Measurements from ENCODE around the gene MYO9A.

The MYO9A gene

DNA sequence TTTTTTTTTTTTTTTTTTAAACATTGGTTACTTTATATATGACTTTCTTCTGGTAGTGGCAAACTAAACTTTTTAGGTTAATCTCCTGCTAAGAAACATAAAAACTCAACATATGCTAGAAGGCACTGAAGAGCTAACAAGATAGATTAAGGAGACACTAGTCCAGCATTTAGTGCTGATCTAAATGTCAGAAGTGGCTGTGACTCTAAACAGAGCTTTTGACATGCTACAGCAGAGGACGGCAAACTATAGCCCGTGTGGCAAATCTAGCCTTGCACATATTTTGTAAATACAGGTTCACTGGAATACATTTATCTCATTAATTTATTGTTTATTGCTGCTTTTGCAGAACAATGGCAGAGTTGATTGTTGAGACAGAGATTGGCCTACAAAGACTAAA lies 287.0 kb downstream of the MYO9A start:
- DNase-seq: no peak

DNA sequence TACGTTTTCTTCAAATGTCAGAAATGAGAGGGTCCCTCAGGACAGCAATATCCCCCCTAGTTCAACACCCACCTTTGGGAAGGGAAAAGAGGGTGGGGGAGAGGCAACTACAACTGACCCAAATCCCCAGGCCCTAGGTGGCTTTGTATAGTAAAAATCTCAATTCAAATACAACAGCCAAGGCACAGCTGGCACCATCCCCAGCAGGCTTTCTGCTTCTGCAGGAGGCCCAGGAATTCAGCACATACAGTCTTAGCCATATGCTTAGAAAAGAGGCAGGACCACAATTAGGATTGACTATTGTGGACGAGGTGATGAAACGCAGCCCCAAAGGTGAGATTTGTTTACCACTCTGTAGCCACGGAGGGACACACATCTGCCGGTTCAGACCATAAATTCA lies 291.8 kb downstream of the MYO9A start:
- no peak for DNase-seq

DNA sequence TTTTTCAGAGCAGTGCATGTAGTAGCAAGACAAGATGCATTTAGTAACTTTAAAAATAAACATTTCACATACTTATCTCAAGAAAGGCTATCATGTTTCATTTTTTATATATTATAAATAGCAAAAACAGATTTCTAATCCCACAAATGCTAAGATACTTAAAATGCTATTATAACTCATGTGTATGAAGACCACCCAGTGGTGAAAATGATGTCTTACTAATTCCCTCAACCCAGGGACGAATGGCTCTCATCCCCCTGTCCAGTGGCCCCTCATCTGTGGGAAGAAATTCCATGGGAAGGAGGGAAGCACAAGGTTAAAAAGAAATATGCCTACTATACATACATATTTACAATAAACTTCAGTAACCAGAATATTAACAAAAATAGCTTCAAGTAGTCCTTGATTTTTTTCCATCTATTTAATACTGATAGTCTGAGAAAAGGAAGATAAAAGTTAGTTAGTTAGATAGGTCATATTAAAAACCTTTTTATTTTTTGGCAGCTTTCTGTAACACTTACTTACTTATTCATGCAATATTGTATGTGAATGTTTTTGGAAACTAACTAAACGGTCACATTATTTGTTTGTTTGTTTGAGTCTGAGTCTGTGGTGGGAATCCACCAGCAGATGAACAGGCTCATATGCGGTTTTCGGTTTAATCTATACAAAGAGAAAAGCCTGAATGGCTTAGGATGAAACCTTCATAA lies 292.8 kb downstream of the MYO9A start:
- no peak for DNase-seq

DNA sequence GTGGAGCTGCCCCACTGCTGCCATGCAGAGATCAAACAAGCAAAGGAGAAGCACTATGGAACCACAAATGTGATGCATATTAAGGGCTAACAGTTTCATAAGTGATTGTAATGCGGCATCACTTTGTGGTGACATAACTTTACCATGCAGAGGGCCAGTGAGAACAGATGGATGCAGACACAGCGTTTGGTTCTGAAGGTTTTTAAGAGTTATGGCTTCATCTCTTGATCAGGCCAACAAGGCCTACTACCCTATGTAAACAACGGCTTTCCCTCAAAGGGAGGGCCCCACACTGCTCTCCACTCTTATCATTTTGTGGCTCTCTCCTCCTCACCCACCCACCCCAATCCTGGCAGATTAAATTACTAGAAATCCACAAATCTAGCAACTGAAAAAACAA lies 294.1 kb downstream of the MYO9A start:
- no peak for DNase-seq

DNA sequence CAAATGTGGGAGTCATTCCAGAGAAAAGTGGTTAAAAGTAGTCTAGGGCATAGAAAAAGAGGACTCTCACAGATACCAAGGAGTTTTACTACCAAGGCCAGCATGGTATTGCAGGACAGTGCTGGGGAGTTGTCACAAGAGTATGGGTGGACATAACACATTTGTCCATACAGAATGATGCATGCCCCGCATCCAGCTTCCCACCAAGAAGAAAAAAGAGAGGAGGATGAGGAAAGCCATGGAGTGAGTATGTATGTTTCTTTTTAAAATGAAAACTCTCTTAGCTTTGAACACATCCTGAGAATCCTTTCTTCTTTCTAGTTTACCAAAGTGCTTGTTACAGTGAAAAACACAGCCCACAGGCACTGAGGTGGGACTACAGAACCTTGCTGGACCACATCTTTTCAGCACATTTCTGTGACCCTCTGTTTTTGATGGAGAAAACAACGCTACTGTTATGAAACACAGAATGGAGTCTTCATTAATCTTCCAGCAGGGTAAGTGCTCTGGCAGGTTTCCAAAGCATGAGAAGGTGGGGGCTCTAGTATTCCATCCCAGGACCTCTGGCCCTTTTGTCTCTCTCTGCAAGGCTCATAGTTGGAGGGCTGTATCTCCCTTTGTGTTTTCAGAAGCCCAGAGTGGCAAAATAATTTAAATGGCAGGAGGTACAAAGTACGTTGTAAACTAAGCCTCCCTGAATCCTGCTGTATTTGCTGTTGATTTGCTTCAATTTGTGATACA lies 294.9 kb downstream of the MYO9A start:
- DNase-seq: no peak

DNA sequence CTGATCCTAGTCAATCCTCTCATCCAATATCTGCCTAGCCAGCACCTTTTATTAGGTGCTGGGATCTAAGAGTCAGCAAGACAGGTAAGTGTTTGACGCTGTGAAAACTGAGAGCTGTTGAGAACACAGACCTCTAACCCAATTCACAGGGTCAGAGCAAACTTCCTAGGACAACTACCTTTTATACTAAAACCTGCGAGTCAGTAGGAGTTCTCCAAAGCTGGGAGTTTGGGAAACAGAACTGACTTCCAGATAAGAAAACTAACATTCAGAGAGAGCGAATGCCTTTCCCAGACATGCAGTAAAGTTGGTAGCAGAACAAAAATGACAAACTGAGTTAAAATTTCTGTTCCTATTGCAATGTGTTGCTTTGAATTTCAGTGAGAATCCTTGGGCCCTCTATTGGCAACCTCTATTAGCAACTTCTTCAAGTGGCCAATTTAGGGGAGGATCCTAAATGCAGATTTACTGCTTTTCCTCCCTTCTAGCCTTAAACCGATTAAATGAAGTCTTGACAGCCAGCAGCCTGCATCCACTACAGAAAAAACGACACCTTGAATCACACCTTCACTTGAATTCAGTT lies 296.3 kb downstream of the MYO9A start:
- DNase-seq: no peak

DNA sequence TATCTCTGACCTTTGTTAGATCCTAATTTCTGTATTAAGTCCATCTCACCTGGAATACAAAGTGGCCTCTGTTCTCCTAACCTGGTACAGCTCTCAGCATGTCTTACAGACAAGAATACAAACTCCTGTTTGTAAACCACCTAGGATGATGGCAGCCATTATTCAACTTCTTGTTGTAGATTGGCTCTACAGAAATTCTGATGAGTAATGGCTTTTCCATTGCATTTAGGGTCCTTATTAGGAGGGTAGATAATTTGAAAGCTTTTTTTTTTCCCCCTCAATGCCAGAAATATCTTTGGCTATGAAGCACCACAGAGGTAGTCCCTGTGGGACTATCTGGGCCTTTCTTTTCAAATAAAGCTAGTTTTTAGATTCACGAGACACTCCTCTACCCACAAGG lies 297.8 kb downstream of the MYO9A start:
- DNase-seq: no peak

DNA sequence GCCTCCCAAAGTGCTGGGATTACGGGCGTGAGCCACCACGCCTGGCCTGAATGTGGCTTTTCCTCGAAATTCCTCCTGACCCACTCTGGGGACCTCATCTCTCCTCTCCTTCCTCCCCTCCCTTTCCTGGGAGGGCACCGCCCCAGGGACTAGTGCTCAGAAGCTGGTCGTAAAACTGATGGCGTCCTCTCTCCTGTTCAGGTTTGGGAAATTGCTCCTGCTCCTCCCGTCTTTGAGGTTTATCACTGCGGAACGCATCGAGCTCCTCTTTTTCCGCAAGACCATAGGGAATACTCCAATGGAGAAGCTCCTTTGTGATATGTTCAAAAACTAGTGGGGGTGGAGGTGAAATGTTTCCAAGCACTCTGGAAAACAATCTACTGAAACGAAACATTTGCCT lies 300.6 kb downstream of the MYO9A start:
- no peak for DNase-seq

DNA sequence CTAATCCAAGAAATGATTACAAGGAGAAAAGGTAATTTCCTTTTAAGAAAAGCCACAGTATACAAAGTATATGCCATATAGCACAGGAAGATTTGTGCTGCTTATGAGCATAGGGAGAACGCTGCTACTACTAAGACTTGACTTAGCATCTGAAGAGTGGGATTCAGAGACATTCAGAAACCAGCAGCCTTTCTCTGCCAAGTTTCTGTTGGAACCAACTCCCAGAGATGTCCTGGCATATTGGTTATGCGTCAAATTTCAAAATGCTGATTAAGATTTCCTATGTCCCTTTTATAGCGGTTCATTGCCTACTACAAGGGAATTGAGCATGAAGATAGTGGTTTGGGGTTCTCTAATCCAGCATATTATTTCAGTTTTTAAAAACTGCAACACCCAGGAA lies 302.6 kb downstream of the MYO9A start:
- DNase-seq: no peak

DNA sequence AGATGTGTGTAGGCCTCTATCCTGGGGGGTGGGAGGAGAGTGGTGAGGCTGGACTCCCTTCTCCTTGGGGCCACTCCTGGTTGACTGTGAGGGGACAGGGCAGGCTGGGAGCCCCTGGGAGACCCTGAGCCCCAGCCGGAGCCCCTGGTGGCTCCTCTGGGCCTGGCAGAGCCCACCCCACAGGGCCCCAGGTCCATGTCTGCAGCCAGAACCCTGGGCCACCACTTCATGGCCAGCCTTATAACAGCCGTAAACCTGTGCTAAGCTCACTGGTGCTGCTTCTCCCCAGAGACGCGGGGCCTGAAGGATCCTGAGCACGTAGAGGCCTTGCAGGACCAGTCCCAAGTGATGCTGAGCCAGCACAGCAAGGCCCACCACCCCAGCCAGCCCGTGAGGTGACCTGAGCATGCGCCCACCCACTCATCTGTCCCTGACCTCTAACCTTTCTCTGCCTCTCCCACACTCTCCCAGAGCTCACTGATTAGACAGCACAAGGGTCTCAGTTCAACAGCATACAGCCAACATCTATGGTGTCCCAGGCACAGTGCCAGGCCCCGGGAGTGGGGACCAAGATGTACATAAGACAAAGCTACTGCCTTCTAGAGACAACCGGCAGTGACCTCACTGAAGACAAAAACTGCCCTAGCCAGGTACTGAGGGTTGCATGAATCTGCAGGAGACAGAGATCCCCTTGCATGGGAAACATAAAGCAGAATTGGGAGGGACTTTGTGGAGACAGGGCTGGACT lies 304.1 kb downstream of the MYO9A start:
- DNase-seq: no peak

DNA sequence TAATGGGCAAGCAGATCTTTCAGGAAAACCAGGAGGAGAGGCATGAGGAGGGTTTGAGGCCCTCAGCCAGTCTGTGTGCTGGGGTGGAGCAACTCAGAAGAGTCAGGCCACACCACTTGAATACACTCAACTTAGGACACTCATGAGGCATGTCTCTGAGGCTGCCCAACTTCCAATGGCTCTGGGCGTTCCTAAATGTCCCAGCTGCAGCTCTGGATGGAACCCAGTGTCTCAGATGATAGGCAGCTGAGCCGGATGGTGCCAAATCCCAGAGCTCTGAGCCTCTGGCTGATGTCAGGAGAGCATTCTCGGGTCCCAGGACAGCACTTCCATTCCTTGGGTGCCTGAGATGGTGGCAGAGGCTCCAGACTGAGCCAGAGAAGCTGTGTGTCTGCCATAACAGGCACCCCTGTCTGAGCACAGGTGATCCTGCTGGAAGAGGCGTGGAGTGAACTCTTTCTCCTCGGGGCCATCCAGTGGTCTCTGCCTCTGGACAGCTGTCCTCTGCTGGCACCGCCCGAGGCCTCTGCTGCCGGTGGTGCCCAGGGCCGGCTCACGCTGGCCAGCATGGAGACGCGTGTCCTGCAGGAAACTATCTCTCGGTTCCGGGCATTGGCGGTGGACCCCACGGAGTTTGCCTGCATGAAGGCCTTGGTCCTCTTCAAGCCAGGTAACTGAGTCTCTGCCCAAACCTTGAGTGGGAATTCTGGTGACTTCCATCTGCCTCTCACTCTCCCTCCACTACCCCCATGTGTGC lies 304.8 kb downstream of the MYO9A start:
- DNase-seq: no peak

DNA sequence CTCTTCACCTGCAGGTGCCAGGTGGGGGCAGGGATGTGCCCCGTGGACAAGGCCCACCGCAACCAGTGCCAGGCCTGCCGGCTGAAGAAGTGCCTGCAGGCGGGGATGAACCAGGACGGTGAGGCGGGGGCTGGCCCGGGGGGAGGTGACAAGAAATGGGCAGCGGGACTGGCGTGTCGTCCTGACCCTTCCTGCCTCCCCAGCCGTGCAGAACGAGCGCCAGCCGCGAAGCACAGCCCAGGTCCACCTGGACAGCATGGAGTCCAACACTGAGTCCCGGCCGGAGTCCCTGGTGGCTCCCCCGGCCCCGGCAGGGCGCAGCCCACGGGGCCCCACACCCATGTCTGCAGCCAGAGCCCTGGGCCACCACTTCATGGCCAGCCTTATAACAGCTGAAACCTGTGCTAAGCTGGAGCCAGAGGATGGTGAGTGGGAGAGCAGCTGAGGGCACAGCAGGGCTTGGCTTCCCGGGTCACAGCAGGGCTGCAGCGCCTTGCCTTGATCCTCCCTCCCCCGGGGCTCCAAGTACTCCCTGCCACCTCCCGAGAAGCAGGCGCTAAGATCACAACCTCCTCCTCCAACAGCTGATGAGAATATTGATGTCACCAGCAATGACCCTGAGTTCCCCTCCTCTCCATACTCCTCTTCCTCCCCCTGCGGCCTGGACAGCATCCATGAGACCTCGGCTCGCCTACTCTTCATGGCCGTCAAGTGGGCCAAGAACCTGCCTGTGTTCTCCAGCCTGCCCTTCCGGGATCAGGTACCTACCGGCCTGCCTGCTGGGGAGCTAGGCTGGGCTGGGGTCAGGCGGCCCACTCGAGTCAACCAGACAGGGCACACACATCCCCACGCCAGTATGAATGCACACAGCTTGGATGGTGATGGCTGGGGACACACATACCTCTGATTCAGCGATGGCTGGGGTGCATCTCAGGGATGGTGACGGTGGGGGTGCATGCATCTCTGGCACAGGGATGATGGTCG lies 305.9 kb downstream of the MYO9A start:
- DNase-seq: no peak

DNA sequence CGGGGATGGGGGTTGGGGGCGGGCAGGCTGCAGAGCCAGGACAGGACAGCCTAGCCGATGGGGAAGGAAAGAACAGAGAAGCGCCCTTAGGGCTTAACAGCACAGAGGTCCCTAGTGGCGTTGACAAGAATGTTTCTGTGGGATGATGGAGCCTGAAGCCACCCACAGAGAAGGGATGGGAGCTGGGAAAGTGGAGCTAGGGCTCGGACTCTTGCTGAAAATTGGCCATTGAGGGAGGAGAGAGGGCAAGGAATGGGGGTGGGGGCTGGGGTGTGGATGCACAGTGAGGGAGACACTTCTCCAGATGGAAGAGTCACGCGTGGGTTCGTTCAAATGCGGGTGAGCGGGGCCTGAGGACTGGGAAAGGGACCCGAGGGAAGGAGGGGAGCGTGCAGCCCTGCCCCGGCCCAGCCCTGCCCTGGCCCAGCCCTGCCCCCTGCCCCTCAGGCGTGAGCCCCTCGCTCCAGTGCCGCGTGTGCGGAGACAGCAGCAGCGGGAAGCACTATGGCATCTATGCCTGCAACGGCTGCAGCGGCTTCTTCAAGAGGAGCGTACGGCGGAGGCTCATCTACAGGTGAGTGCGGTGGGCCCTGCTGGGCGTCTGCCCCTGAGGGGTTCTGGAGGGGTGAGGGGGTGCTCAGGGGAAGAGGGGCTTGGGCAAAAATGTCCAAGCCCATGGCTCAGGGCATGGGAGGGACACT lies 306.8 kb downstream of the MYO9A start:
- DNase-seq: no peak

DNA sequence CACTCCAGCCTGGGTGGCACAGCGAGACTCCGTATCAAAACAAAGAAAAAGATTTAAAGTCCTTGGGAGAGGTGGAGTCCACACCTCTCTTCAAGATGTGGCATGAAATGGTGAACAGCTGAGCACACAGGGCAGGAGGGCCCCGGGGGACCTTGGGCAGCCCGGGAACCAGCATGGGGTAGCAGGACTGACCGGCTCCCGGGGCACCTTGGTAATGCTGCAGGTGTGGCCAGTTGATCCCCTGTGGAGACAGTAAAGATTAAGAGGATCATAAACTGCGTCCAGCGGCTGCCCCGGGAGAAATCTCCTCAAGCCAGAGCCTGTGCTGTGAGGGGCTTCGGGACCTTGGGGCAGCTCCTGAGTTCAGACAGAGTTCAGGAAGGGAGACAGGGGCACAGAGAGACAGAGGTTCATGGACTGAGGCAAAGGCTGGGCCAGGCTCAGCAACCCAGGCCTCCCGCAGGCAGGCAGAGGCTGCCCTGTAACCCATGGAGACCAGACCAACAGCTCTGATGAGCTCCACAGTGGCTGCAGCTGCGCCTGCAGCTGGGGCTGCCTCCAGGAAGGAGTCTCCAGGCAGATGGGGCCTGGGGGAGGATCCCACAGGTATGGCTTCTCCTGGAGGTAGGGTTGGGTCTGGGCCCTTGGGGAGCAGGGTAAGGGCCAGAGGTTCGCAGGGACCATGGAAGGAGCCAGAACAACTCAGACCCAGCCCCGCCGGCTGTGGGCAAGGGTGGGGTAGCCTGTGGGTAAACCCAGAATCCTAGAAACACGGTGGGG lies 307.5 kb downstream of the MYO9A start, which contains the start of gene NR2E3:
NR2E3 (plus strand) TSS at position 299 of the 780 bp plus-strand sequence; CDS start at position 489, 190 bp downstream.
- DNase-seq: no peak

DNA sequence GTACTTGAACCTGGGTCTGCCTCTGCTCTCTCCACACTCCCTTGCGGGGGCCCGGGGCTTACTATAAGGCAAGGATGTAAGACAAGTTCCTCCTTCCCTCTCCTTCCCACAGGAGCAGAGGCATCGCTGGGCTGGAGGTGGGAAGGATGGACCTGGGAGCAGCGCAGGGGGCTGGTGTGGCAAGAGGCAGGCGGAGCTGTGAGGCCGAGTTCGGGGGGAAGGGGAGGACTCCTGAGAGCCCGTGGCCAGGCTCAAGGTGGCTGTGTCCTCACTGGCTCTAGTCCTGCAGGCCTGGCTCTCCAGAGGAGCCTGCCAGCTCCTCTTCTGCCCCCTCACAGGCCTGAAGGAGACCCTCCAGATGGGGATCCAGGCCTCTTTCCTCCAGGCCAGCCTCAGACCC lies 308.6 kb downstream of the MYO9A start:
- DNase-seq: no peak

DNA sequence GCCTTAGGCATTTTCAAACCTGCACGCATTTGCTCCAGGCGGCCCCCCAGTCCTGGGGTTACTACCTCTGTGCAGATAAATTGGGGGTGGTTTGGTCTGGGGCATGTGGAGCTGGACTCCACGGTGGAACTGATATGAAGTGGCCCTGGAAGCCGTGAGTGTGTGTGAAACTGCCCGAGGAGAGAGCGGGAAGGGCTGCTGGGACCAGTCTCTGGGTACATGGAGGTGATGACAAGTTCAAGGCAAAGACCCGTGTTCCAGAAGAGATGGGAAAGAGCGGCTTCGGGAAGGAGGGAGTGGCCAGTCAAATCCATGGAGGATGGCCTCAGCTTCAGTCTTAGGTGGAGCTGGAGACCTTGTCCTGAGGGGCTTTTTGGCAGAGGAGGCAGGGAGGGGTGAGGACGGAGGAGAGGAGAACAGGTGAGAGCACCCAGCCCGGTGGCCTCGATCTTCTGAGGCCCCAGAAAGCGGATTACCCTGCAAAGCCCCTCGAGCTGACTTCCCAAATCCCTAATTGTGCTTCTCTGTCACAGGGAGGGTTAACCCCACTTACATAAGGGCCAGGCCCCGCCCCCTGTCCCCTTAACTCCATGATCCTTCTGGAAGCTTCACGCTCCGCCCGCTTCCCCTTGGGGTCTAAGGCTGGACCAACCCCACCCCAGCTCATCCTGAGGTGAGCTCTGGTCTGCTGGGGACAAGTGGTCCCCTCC lies 309.5 kb downstream of the MYO9A start:
- DNase-seq: no peak

DNA sequence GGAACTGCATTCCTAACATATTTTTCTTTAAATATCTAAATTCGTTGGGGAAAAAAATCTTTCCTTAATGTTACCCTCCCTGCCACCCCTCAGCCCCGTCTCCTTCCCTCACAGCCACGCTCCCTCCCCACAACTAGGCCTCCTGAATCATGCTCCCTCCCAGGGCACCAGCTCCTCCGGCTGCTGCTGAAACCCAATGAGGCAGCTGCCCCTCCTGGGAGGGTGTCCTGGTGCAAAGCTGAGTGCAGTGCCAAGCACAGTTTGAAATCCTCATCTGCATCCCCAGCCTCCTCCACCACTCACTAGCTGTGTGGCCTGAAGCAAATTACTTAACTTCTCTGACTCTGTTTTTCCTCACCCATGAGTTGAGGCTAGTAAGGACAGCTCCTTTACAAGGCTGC lies 310.3 kb downstream of the MYO9A start:
- no peak for DNase-seq

DNA sequence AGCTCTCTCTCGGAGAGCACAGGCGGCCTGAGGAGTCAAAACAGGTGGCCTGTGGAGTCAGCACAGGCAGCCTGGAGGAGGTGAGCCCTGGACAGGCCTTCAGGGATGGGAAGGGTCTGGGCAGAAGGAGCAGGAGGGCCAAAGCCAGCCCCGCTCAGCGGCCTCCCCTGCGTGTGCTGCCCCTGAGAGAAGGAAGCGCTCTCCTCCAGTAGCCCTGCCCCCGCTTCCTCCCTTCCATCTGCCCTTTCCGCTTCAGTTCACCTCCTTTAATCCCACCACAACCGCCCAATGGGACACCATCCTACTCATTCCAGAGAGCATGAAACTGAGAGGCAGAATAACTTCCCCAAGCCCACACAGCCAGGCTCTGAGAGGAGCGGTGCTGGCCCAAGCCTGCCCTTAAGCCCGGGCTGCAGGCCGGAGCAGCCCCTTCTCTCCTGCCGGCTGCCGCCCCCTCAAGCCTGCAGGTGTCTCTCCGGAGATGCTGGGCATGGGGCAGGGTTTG lies 310.8 kb downstream of the MYO9A start:
- DNase-seq: no peak

DNA sequence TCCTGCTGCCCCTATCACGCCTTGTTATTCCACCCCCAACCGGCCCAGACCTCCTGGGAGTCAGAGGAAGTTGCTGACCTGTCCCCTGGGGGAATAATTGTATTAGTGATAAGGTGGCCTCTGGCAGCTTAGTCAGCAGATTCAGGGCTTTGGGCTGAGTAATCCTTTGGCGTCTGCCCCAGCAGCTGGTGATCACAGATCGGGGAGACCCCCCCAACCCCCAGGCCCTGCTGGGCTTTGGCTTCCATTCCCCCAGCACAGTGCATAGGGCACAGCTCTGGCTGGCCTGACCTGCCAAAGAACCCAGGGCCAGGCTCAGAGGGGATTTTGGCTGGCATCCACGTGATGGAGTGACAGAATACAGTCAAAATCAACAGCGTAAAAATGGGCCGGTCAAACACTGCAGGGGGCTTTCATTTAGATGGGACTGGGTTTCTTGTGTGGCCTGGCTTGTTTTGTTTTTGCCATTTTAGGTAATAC lies 311.5 kb downstream of the MYO9A start:
- no peak for DNase-seq

Data from NCI-H345 (cell line).